Stimulated activated CD8-positive, alpha-beta memory T cell treated with anti-CD3 and anti-CD28 coated beads, Interleukin-15, amount 100 ng/mL, for 24 hours (primary cell): ENCODE data around the gene SLC3A2.
"Not testable (repeated sequence)": the region's sequence is repeated elsewhere in the genome, so short reads cannot be mapped to it uniquely, and the experiment has no call there.

Source experiments
- DNase-seq: peaks from one replicate; pipeline ENCODE4 v3.0.0-alpha.2; 2020; ENCODE audit warnings: low read depth

Gene SLC3A2

DNA sequence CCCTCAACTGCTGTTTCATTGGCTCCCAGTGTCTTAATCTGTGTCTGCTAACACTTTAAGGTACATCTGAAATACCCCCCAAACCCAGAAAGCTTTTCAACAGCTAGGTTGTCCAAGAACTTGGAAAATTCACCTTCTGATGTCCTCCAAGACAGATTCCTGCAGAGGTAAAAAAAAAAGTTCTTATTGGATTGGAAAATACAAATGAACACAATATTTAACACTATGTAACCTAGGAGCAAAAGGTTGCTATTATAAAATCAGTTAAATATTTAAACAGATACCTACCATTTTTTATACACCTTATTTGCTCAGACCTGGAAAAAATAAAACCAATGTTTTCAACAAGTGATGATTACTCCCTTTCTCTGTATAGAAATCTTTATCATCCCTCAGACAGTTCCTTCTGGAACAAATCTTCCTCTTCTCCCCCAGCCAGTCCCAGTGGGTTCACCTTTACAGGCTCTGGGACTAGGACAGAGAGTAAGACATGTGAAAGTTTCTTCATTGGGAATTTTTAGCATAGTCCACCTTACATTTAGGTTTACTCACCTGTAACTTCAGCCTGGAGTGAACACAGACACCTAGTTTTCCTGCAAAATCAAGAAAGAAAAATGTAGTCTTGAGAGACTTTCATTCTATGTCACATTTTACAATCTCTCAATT is 28.0 kb upstream of the SLC3A2 start:
- DNase-seq: no peak

DNA sequence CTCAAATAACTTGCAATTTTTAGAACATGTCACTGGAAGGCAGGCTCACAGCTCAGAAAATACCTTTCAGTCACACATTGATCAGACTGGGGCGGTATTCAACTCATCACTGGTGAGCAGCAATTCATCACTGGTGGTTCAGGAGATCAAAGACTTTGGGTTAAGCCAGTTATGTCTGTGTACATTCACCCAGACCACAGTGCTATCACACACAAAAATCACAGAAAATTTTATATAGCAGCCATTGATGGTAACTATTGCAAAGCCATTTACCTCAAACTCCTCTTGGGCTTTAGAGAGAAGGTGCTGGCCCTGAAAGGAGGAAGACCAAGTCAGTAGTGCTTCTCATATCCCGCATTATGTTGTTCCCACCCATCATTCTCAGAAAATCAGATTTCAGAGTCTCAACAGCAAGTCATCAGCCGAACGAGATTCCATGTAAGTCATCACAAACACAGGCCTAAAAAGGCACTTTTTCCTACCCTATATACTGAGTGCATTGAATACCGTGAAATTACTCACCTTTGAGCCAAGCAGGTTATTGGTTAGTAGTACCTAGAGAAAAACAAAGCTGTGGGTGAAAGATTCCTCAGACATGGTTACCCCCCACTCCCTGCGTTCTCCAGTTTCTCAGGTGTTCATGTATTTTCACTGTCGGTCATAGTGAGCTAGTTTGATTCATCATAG is 27.3 kb upstream of the SLC3A2 start:
- DNase-seq: no peak

- no peak for DNase-seq
Observed at GRCh38 chr11:62854013-62854824, 26.5 kb upstream of the SLC3A2 start.

DNA sequence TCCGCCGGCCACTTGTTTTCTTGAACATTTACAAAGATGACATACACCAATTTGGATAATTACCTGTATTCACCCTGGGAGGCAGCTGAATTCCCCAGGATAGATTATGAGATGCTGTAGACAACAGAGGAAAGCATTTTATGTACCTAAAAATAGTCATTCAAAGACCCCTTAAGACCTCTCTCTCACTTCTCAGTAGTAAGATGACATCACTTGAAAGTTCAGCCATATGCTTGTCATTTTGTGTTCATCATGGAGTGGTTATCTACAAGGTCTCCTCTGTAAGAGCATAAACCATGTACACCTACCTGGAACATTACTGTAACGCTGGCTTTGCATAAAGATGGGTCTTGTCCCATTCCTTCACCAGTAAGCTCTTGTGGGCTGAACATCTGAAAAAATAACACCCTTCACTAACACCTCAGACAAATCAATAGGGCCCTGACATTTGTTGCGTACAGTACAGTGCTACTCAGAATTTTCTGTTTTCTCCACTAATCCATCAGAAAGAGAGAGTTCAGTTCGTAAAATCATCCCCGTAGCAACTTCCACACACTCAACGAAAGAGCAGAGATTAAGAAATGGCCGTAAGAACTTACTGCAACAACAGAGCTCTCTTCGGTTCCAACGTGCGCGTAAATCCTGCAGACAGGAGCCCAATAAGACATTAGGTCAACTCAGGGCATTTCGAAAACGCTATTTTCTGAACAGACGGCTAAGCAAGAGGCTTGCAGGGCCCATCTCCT is 25.7 kb upstream of the SLC3A2 start:
- no peak for DNase-seq

- peak; percentile 98 for DNase-seq
Observed at GRCh38 chr11:62855571-62856332, 24.9 kb upstream of the SLC3A2 start.

GRCh38 chr11:62856333-62856895 is 24.3 kb upstream of the SLC3A2 start:
- DNase-seq: no peak

- DNase-seq: no peak
Observed at GRCh38 chr11:62857541-62857982, 23.1 kb upstream of the SLC3A2 start.

DNA sequence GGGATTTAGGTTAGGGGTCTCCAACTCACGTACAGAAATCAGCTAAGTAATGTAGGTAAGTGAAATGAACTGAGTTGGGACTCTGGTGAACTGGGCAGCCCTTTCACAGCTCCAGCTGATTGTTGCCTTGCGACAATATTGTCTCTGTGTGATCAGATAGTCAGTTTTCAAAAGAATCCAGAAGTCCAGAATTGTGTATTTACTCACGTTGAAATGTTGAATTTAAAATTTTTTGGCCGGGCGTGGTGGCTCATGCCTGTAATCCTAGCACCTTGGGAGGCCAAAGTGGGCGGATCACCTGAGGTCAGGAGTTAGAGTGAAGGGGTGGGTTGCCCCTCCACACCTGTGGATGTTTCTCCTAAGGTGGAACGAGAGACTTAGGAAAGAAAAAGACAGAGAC is 22.5 kb upstream of the SLC3A2 start:
- no peak for DNase-seq

DNA sequence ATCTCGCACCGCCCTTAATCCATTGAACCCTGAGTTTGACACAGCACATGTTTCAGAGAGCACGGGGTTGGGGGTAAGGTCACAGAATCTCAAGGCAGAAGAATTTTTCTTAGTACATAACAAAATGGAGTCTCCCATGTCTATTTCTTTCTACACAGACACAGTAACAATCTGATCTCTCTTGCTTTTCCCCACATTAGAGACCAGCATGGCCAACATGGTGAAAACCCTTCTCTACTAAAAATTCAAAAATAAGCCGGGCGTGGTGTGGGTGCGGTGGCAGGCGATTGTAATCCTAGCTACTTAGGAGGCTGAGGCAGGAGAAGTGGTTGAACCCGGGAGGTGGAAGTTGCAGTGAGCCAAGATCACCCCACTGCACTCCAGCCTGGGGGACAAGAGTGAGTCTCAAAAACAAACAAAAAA is 21.4 kb upstream of the SLC3A2 start:
- DNase-seq: not testable (repeated sequence)

DNA sequence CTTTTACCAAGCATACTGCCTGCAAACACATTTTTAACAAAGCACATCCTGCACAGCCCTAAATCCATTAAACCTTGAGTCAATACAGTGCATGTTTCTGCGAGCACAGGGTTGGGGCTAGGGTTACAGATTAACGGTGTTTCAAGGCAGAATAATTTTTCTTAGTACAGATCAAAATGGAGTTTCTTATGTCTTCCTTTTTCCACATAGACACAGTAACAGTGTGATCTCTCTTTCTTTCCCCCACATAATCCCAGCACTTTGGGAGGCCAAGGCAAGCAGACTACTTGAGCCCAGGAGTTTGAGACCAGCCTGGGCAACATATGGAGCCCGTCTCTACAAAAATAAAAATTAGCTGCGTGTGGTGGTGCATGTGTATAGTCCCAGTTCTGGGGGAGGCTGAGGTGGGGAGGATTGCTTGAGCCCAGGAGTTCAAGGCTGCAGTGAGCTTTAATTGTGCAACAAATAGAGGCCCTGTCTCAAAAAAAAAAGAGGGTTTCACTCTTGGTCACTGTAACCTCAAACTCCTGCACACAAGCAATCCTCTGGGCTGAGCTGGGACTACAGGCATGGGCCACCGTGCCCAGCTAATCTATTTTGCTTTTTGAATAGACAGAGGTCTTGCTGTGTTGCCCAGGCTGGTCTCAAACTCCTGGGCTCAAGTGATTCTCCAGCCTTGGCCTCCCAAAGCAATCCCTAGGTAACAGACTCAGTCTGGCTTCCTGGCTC is 19.7 kb upstream of the SLC3A2 start:
- no peak for DNase-seq

DNA sequence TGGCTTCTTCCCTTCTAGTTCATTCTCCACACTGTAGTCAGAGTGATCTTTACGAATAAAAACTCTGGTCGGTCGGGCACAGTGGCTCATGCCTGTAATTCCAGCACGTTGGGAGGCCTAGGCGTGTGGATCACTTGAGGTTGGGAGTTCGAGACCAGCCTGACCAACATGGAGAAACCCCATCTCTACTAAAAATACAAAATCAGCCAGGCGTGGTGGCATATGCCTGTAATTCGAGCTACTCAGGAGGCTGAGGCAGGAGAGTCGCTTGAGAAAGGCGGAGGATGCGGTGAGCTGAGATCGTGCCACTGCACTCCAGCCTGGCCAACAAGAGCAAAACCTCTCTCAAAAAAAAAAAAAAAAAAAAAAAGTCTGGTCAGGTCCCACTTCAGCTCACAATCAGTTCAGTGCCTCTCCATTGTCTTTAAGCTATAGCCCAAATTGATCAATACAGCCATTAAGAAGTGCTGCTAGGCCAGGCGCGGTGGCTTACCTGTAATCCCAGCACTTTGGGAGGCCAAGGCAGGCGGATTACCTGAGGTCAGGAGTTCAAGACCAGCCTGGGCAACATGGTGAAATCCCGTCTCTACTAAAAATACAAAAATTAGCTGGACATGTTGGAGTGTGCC is 19.0 kb upstream of the SLC3A2 start:
- DNase-seq: not testable (repeated sequence)

DNA sequence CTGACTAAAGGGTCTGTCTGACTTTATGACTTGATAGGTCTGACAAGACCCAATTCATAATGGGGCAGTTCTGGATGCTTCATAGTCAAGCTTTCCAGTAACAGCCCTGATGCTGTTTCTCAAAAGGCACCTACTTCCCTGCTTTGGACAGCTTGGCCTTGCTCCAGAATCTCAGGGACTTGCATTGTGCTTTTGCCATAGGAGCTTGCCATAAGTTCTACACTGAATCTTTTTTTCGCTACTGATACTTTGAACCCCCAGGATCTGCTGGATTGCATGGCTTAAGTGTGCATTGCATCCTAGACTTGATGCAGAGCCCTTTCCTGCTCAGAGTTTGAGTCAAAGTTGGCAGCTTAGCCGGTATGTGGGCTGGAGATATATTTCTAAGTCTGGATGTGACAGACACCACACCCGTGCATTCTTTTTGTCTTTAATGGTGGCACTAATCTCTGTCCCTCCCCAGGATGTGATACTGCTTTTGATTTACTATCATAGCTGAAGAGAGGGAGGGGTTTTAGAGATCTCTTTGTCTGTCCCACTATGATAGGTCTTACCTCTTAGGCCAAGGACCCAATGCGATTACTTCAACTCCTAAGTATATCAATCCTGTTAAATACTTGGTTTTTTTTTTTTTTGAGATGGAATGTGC is 16.9 kb upstream of the SLC3A2 start:
- no peak for DNase-seq

DNA sequence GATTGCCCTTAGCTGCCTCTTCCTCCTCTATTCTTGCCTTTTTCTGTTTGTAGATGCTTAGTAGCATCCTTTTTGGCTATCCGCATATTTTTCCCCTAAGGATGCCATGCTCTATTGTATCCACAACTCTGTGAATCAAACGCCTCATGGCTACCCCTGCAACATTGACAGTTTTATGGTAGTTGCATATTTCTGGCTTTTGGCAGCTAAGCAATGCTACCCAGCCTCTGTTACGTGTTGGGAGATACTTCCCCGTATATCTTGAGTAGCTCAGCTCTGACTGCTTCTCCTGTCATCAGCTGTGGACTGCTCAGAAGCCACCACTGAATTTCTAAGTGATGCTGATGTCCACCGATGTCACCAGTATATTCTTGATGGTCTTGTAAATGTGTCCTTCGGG is 15.1 kb upstream of the SLC3A2 start:
- DNase-seq: no peak

DNA sequence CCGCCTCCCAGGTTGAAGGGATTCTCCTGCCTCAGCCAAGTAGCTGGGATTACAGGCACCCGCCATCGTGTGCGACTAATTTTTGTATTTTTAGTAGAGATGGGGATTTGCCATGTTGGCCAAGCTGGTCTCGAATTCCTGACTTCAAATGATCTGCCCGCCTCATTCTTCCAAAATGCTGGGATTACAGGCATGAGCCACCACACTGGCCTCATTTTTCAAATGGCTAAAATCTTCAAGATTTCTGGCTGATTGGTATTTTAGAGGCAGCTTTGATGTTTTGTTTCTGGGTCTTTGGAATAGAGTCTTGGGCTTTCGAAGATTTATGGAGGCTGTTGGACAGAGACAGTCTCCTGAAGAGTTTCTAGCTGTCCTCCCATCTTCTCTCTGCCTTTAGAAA is 5.8 kb upstream of the SLC3A2 start:
- DNase-seq: no peak

GRCh38 chr11:62875698-62876478 is 4.8 kb upstream of the SLC3A2 start:
- DNase-seq: no peak

- DNase-seq: no peak
Observed at GRCh38 chr11:62876712-62877111, 4.0 kb upstream of the SLC3A2 start.

GRCh38 chr11:62879235-62879978 is 1.3 kb upstream of the SLC3A2 start:
- DNase-seq: no peak

GRCh38 chr11:62880231-62880802 is 379 bp upstream of the SLC3A2 start:
- no peak for DNase-seq
